ENCODE measurements around the gene ASTN2. TPM values are rescaled to one million over a fixed set of nuclear protein-coding genes. Genes with fewer than 3 reads are reported as not detected.
A peak's percentile ranks its signal among the peaks of the same experiment; 100 is the strongest.

The ASTN2 gene
- total RNA-seq, 1 donor = 5.6 TPM

DNA sequence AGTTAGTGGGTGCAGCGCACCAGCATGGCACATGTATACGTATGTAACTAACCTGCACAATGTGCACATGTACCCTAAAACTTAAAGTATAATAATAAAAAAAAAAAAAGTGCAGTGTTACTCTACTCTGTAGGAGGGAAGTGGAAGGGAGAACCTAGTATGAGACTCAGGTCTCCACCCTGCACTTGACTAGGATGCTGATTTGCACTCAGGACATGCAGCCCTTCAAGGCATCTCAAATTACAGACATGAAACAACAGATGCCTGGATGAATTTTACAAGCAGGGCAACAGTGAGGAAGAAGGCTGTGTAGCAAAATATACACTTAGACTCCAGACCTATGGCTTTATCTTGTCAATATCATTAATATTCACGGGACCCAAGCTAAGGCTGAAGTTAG is 711.2 kb downstream of the ASTN2 start:
- no peak overlapping the region for H3K4me3 ChIP-seq (ENCODE audit: low read depth, low read length)
- TF ChIP-seq, protein P1, sequence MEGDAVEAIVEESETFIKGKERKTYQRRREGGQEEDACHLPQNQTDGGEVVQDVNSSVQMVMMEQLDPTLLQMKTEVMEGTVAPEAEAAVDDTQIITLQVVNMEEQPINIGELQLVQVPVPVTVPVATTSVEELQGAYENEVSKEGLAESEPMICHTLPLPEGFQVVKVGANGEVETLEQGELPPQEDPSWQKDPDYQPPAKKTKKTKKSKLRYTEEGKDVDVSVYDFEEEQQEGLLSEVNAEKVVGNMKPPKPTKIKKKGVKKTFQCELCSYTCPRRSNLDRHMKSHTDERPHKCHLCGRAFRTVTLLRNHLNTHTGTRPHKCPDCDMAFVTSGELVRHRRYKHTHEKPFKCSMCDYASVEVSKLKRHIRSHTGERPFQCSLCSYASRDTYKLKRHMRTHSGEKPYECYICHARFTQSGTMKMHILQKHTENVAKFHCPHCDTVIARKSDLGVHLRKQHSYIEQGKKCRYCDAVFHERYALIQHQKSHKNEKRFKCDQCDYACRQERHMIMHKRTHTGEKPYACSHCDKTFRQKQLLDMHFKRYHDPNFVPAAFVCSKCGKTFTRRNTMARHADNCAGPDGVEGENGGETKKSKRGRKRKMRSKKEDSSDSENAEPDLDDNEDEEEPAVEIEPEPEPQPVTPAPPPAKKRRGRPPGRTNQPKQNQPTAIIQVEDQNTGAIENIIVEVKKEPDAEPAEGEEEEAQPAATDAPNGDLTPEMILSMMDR (IDR thresholded peaks at IDR 0.05; ENCODE audit: insufficient read depth, low read length) = no peak
- no peak for DNase-seq (ENCODE audit: low read depth)

DNA sequence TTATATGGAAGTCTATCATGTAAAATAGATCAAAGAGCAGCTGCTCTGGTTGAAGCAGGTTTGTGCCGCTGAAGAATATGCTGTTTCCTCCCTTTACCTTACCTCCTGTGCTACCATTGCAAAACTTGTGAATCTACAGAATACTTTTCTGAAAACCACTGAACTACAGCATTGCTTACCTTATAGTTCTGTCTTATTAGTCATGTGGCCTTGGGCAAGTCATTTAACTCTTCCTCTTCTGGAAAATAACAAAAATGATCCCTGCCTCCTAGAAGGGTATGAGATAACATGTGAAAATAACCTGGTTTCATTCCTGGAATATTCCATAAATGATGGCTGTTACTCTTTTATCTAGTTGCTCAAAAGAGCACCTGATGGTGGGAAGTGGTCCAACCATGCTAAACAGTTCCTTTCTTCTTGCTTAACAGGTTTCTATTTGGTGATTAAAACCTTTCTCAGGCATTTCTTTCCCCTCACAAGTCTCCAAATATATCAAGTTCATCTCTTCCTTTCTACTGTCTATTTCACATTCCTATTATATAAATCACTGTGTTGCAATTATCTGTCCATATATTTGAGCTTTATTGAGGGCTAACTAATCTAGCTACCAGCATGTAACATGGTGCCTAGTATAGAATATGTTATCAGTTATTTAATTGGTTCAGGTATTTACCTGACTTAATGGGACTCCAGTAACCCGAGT is 712.8 kb downstream of the ASTN2 start:
- no peak overlapping the region for H3K4me3 ChIP-seq (ENCODE audit: low read depth, low read length)
- TF ChIP-seq, protein P1 (IDR thresholded peaks at IDR 0.05; ENCODE audit: insufficient read depth, low read length) = no peak
- no peak for DNase-seq (ENCODE audit: low read depth)

DNA sequence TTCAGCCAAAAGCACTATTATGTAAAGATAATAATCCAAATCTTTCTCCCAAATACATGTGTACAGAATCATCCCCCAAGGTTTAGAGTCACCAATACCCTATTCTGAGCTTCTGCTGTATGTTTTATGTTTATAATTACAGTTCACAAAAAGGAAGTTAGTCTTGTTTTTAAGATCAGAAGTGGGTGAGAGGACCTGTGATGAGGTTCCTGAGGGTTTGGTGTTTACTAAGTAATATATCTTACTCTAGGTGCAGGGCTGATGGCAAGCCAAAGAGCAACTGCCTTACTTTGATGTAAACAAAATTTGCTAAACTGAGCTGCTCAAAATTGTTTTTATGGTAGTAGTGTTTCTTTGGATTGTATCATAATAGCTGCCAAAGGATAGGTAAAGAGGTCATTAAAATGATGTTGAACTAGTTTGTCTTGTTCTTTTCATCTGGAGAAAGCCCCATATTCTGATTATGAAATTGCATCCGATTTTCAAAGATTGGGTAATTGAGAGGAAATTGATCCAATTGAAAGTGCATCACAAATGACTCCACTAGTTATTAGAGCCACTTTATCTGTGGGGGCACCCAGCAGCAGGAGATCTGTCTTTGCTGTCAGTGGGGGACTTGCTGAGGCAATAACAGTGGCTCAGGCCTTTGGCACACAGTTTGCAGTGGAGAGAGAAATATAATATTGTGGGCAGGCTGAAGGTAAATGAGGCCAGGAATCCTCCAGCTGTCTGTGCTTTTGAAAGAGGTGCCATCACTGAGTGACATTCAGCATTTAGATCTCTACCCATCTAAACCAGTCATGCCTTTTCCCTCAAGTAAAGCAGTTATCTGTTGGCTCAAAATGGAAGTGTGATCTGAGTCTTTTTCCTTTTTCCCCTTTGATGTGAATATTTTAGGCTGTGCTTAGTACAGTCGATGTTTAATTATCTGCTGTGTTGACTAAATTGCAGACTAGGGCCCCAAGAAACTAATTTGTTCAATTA is 713.7 kb downstream of the ASTN2 start:
- no peak overlapping the region for H3K4me3 ChIP-seq (ENCODE audit: low read depth, low read length)

DNA sequence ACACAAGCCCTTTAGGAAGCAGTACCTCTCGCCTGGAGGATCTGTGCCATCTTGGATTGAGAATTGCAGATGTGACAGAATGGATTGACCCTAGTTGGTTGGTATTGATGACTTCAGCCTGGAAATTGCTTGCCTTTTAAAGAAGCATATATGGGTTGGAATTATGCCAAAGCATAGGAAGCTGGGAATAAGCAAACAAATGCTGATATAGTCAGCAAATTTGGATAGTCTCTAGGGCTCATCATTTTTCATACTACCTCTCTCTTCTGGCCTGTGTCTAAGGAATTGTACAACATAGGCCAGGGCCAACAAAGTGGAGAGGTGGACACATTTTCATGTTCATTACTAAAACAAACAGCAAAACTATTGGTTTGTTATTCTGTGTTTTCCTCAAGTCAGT is 714.6 kb downstream of the ASTN2 start:
- no peak overlapping the region for H3K4me3 ChIP-seq (ENCODE audit: low read depth, low read length)
- TF ChIP-seq, protein P1 (IDR thresholded peaks at IDR 0.05; ENCODE audit: insufficient read depth, low read length) = no peak

More for the DNA sequence above, 713.7 kb downstream of the ASTN2 start:
- DNase-seq (ENCODE audit: low read depth) = no peak
- TF ChIP-seq, protein P1 (IDR thresholded peaks at IDR 0.05; ENCODE audit: insufficient read depth, low read length) = no peak

DNA sequence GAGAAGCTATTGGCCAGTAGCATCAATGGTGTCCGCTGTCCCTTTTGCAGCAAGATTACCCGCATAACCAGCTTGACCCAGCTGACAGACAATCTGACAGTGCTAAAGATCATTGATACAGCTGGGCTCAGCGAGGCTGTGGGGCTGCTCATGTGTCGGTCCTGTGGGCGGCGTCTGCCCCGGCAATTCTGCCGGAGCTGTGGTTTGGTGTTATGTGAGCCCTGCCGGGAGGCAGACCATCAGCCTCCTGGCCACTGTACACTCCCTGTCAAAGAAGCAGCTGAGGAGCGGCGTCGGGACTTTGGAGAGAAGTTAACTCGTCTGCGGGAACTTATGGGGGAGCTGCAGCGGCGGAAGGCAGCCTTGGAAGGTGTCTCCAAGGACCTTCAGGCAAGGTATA is 717.0 kb downstream of the ASTN2 start:
- TF ChIP-seq, protein P1 (IDR thresholded peaks at IDR 0.05; ENCODE audit: insufficient read depth, low read length) = no peak
- H3K4me3 ChIP-seq (ENCODE audit: low read depth, low read length) = no peak overlapping the region
- DNase-seq (ENCODE audit: low read depth) = no peak

More for the DNA sequence above, 714.6 kb downstream of the ASTN2 start:
- DNase-seq (ENCODE audit: low read depth) = no peak

DNA sequence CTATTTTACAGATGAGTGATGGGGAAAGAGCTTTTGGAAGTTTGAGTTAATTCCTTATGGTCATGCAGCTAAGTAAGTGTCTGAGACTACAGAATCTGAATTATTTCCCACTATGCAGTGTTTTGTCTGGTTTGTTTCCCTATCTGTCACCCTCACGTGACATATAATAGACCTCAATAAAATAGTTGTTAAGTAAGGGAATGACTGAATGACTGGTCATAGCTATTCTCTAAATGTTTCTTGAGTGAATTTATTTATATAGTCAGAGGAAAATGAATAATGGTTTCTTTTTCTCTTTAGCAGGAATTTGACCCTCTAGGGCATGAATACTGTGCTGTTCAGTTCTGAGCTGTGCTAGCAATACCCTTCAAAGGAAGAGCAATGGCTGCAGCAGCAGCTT is 717.5 kb downstream of the ASTN2 start:
- no peak overlapping the region for H3K4me3 ChIP-seq (ENCODE audit: low read depth, low read length)
- TF ChIP-seq, protein P1 (IDR thresholded peaks at IDR 0.05; ENCODE audit: insufficient read depth, low read length) = no peak
- peak; percentile 17 for DNase-seq (ENCODE audit: low read depth)

All from fibroblast of the aortic adventitia (primary cell).